DOHH2 (cell line): ENCODE data around the gene CKM.

Experiments used
- H3F3A ChIP-seq: fragments of 200-600 bp; sonication (generic), shearing (Covaris generic); 2 replicates; pipeline ENCODE4 v1.6.0; 2016; ENCODE audit warnings: antibody characterized with exemption, mild to moderate bottlenecking; ENCODE audit not compliant: control insufficient read depth, insufficient read depth
- H3K27ac ChIP-seq: fragments of 200-600 bp; sonication (generic); 2 replicates; pipeline ENCODE4 v1.5.1; 2014; ENCODE audit warnings: low read depth, mild to moderate bottlenecking, low read length, moderate library complexity
- H3K27me3 ChIP-seq: fragments of 200-600 bp; sonication (generic); 2 replicates; pipeline ENCODE4 v1.6.1; 2014; ENCODE audit warnings: mild to moderate bottlenecking, low read length, mixed read lengths; ENCODE audit not compliant: control insufficient read depth
- H3K36me3 ChIP-seq: fragments of 200-600 bp; sonication (generic); 2 replicates; pipeline ENCODE4 v1.6.1; 2014; ENCODE audit warnings: mild to moderate bottlenecking, low read length, moderate library complexity, mixed read lengths; ENCODE audit not compliant: control insufficient read depth
- H3K4me1 ChIP-seq: fragments of 200-600 bp; sonication (generic); 2 replicates; pipeline ENCODE4 v1.6.1; 2014; ENCODE audit warnings: mild to moderate bottlenecking, low read length, mixed read lengths; ENCODE audit not compliant: control insufficient read depth
- H3K4me2 ChIP-seq: fragments of 200-600 bp; sonication (generic); 2 replicates; pipeline ENCODE4 v1.6.0; 2014; ENCODE audit warnings: mild to moderate bottlenecking, low read length, moderate library complexity
- H3K4me3 ChIP-seq: fragments of 200-600 bp; sonication (generic); 2 replicates; pipeline ENCODE4 v1.5.1; 2014; ENCODE audit warnings: mild to moderate bottlenecking, low read length, mixed read lengths
- H3K79me2 ChIP-seq: fragments of 200-600 bp; sonication (generic); 2 replicates; pipeline ENCODE4 v1.6.1; 2014; ENCODE audit warnings: mild to moderate bottlenecking, low read length, mixed read lengths; ENCODE audit not compliant: control insufficient read depth
- H3K9me2 ChIP-seq: fragments of 200-600 bp; sonication (generic); replicated peaks from 2 replicates; pipeline ENCODE4 v1.6.1; 2014; ENCODE audit warnings: mild to moderate bottlenecking, low read length, mixed read lengths; ENCODE audit not compliant: control insufficient read depth
- H3K9me3 ChIP-seq: fragments of 200-600 bp; sonication (generic); 2 replicates; pipeline ENCODE4 v1.6.1; 2014; ENCODE audit warnings: antibody characterized with exemption, low read length, mixed read lengths; ENCODE audit not compliant: control insufficient read depth, insufficient read depth
- H4K20me1 ChIP-seq: fragments of 200-600 bp; sonication (generic); 2 replicates; pipeline ENCODE4 v1.6.0; 2014; ENCODE audit warnings: low read depth, mild to moderate bottlenecking, antibody characterized with exemption, low read length, moderate library complexity; ENCODE audit not compliant: control insufficient read depth, insufficient read depth
- EZH2phosphoT487 ChIP-seq: fragments of 200-600 bp; sonication (generic); IDR thresholded peaks from 2 replicates; pipeline ENCODE4 v1.6.1; 2017; ENCODE audit warnings: borderline replicate concordance, mild to moderate bottlenecking, antibody characterized with exemption, low read length, moderate library complexity, mixed read lengths
- TF ChIP-seq, protein P1 (sequence below): fragments of 200-600 bp; sonication (generic); IDR thresholded peaks from one replicate; pipeline ENCODE4 v1.5.1; 2014; ENCODE audit warnings: antibody characterized with exemption, mild to moderate bottlenecking, low read depth, low read length; ENCODE audit not compliant: poor library complexity, severe bottlenecking

CKM gene

DNA sequence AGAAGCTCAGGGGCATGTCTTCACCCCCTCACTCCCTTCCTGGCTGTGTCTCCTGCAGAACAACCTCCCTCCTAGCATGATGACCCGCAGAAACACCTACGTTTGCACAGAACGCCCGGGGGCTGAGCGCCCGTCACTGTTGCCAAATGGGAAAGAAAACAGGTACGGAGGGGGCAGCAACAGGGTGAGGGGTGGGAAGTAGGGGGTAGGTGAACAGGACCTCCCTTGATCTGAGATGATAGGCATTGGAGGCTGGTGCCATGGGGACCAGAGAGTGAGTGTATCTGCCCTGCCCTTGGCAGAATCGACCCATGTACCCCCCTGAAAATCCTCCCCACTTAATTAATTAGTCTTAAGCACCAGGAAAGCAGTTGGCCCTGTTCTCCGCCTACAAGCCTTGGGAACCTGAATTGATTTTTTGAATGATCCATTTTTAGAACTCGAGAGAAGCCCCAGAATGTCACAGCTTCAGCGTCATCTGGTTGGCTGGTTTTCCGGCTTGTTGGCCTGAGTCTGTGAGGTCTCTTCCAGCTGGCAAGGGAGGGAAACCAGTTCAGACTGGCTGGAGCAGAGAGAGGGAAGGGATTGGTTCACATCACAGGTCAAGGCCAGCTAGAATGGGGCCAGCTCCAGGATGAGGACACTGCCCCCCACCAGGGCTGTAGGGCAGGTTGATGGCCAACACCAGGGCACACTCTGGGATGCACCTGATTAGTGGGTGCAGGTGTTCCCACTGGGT, 28.2 kb downstream of the CKM start:
- H3K36me3 ChIP-seq: no peaks in the 10 kb centered on the region
- no peak overlapping the region for H3K4me3 ChIP-seq
- no peaks in the 10 kb centered on the region for H3K27me3 ChIP-seq
- H3K4me1 ChIP-seq: no peaks in the 10 kb centered on the region
- H3K9me3 ChIP-seq: no peaks in the 10 kb centered on the region
- no peak for TF ChIP-seq EZH2phosphoT487
- no peaks in the 10 kb centered on the region for H4K20me1 ChIP-seq
- H3K79me2 ChIP-seq: no peaks in the 10 kb centered on the region
- H3F3A ChIP-seq: no peaks in the 10 kb centered on the region
- no peak overlapping the region for H3K4me2 ChIP-seq
- no peaks in the 10 kb centered on the region for H3K9me2 ChIP-seq
- H3K27ac ChIP-seq: no peak overlapping the region

DNA sequence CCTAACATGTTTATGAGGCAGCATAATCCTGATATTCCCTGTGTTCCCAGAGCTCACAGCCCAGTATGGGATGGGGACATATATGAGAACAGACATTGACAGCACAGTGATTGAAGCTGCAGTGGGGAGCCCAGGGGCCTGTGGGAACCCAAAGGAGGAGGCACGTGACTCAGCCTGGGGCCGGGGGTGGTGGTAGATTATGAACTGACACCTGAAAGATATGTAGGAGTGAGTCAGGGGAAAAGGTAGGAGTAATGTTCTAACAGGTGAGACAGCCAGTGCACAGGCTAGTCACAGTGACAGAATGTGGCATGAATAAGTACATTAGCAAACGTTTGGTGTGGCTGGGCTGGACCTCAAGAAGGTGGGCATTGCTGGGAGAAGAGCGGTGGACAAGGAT, 29.0 kb downstream of the CKM start:
- H4K20me1 ChIP-seq: no peaks in the 10 kb centered on the region
- no peaks in the 10 kb centered on the region for H3K9me3 ChIP-seq
- no peak overlapping the region for H3K4me2 ChIP-seq
- no peak overlapping the region for H3K4me3 ChIP-seq
- no peaks in the 10 kb centered on the region for H3K9me2 ChIP-seq
- no peak overlapping the region for H3K27ac ChIP-seq
- no peaks in the 10 kb centered on the region for H3K27me3 ChIP-seq
- H3K36me3 ChIP-seq: no peaks in the 10 kb centered on the region
- H3F3A ChIP-seq: no peaks in the 10 kb centered on the region
- TF ChIP-seq EZH2phosphoT487: no peak
- TF ChIP-seq, protein P1, sequence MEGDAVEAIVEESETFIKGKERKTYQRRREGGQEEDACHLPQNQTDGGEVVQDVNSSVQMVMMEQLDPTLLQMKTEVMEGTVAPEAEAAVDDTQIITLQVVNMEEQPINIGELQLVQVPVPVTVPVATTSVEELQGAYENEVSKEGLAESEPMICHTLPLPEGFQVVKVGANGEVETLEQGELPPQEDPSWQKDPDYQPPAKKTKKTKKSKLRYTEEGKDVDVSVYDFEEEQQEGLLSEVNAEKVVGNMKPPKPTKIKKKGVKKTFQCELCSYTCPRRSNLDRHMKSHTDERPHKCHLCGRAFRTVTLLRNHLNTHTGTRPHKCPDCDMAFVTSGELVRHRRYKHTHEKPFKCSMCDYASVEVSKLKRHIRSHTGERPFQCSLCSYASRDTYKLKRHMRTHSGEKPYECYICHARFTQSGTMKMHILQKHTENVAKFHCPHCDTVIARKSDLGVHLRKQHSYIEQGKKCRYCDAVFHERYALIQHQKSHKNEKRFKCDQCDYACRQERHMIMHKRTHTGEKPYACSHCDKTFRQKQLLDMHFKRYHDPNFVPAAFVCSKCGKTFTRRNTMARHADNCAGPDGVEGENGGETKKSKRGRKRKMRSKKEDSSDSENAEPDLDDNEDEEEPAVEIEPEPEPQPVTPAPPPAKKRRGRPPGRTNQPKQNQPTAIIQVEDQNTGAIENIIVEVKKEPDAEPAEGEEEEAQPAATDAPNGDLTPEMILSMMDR: no peak
- H3K4me1 ChIP-seq: no peaks in the 10 kb centered on the region
- H3K79me2 ChIP-seq: no peaks in the 10 kb centered on the region

DNA sequence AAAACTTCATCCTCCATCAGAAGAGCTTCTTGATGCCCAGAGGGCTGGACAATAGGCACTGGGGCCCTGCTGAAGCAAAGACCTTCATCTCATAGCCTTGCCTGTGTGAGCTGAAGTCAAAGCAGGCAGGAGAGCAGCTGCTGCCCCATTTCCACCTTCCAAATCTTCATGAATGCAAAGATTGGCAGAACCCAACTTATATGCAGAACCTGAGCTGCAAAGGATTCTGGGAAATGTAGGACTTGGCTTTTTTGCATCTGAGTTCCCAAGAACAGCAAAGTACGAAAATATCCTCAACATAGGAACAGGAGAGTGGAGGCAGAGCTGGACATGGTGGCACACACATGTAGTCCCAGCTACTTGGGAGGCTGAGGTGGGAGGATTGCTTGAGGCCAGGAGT, 30.8 kb downstream of the CKM start:
- no peaks in the 10 kb centered on the region for H4K20me1 ChIP-seq
- no peak overlapping the region for H3K27ac ChIP-seq
- TF ChIP-seq EZH2phosphoT487: no peak
- TF ChIP-seq, protein P1: no peak
- no peaks in the 10 kb centered on the region for H3K4me1 ChIP-seq
- H3K79me2 ChIP-seq: no peaks in the 10 kb centered on the region
- H3K4me2 ChIP-seq: no peak overlapping the region
- H3K9me3 ChIP-seq: no peaks in the 10 kb centered on the region
- H3F3A ChIP-seq: no peaks in the 10 kb centered on the region
- no peaks in the 10 kb centered on the region for H3K9me2 ChIP-seq
- no peak overlapping the region for H3K4me3 ChIP-seq
- H3K36me3 ChIP-seq: no peaks in the 10 kb centered on the region
- no peaks in the 10 kb centered on the region for H3K27me3 ChIP-seq

DNA sequence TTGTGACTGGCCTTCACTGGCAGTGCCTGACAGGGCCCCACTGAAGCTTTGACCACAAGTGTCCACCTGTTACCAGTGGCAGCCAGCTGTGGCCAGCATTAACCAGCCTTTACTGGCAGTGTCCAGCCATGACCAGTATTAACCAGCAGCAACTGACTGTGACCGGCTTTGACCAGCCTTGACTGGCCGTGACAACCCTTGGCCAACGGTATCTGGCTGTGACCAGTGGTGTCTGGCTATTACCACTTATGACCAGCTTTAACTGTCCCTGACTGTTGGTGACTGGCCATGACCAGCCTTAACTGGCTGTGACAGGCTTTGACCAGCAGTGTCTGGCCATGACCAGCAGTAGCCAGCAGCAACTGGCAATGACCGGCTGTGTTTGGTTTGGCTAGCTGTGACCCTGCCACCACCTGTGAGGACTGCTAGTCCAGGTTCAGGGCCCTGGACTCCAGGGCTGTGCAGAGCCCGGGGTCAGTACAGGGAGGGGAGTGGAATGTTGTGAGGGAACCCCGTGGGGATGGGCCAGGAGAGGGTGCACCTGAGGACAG, 32.2 kb downstream of the CKM start:
- TF ChIP-seq EZH2phosphoT487: no peak
- TF ChIP-seq, protein P1: no peak
- H3K9me2 ChIP-seq: no peaks in the 10 kb centered on the region
- H3K27ac ChIP-seq: no peak overlapping the region
- no peak overlapping the region for H3K4me2 ChIP-seq
- H3F3A ChIP-seq: no peaks in the 10 kb centered on the region
- no peaks in the 10 kb centered on the region for H3K36me3 ChIP-seq
- no peaks in the 10 kb centered on the region for H3K27me3 ChIP-seq
- H3K4me1 ChIP-seq: no peaks in the 10 kb centered on the region
- no peak overlapping the region for H3K4me3 ChIP-seq
- no peaks in the 10 kb centered on the region for H4K20me1 ChIP-seq
- H3K9me3 ChIP-seq: no peaks in the 10 kb centered on the region
- no peaks in the 10 kb centered on the region for H3K79me2 ChIP-seq
